Measurements from ENCODE around the gene SLC22A23.

Gene SLC22A23

DNA sequence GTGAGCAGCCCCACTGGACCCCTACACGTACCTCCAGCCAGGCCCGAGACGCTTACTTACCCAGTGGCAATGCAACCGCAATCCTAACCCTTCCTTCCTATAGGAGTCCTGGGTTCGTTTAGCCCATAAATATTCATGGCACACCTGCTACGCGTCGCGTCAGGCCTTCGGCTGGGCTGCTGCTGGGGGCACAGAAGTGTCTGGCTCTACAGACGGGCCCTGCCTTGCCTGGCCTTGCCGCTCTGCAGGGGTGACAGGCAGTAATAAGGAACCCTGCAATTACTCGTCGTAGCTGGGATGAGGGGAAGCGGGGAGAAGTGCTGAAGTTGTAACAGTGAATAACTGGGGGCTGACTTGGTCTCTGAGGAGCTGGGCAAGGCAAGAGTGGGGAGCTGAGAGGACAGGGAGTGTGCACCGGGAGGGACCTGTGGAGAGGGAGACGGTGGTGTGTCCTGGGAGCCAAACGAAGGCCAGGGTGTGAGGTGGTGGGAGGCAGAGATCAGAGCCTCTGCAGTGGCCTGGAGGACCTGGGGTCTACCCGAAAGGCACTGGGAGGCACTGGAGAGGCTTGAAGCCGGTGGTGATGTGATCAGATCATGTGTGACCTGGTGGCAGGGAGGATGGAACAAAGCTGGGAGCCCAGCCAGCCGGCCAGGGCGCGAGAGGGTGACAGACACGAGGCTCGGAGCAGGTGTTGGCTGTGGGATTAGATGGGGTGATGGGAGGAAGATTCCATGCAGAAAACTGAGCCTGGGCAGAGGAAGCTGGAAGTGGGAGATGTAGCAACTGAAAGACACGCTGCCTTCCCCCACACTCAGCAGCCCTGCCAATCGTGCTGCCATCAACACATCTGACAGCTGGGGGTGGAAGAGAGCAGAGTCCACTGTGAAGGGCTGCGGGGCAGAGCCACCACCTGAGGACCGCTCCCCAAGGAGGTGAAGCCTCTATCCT is 161.7 kb downstream of the SLC22A23 start:
- no peak for DNase-seq (ENCODE audit: low read depth, low spot score)
- POLR2A ChIA-PET = no interaction called here

DNA sequence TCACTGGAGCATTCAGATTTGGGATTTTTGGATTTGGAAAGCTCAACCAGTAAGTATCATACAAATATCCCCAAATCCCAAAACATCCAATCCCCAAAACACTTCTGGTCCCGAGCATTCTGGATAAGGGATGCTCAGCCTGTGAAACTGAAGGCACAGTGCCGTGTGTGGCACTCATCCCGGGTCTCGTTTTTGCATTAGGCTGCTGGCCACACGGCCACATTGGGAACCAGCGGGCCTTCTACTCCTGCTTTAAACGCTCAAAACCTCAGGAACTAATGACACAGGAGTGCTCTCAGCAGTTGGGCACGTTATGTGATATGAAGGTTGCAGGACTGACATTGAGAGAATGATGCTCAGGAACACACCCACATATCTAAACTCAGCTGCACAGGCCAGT is 162.5 kb downstream of the SLC22A23 start:
- no peak for DNase-seq (ENCODE audit: low read depth, low spot score)
- CTCF ChIA-PET = no interaction called here
- no peak overlapping the region for H3K4me3 ChIP-seq (ENCODE audit: low read depth, low read length)
- TF ChIP-seq CTCF (IDR thresholded peaks at IDR 0.05; ENCODE audit: insufficient read depth, low read length, missing control alignments) = no peak
- POLR2A ChIA-PET = no interaction called here

More for the DNA sequence above, 161.7 kb downstream of the SLC22A23 start:
- no peak for TF ChIP-seq CTCF (IDR thresholded peaks at IDR 0.05; ENCODE audit: insufficient read depth, low read length, missing control alignments)
- CTCF ChIA-PET = interaction anchor here (1.3 kb wide), 1 partner anchor 440 kb away, joined by 3 read pairs; no protein-coding TSS in a partner anchor
- H3K4me3 ChIP-seq (ENCODE audit: low read depth, low read length) = no peak overlapping the region

GRCh38 chr6:3293271-3294155 is 163.3 kb downstream of the SLC22A23 start:
- no peak overlapping the region for H3K4me3 ChIP-seq (ENCODE audit: low read depth, low read length)
- no peak for TF ChIP-seq CTCF (IDR thresholded peaks at IDR 0.05; ENCODE audit: insufficient read depth, low read length, missing control alignments)
- ChIA-PET POLR2A (no interaction called here), CTCF (no interaction called here)
- DNase-seq (ENCODE audit: low read depth, low spot score) = no peak

DNA sequence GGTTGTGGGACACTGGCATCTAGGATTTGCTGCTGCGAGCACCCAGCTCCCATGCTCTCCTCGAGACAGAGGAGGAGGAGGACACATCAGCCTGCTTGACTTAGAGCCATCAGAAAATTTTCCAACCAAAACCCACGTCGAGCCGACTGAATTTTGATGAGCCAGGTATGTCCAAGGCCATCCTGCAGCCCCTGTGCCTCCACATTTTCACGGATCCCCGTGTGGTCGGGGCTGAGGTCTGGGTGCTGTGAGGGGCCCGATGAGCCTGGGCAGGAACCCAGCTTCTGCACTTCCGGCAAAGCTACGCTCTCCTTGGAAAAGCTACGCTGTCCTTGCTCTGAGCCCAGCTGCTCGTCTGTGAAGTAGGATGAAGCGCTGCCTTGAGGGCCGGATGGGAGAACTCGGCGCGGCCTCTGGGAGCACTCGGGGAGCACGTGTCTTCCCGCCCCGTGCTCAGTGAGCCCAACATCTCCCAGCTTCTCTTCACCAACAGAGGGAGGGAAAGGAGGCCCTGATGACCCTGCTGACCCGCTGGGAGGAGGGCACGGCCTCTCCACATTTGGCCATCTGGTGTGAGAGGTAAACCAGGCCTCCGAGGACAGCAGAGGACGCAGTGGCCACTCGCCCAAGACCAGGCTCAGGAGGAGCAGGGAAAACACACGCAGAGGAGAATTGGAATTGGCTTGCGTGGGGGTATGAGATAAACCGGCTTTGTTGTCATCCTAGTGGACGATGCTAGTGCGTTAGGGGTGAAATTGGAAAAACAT is 164.2 kb downstream of the SLC22A23 start:
- CTCF ChIA-PET = interaction anchor here (1.6 to 2.2 kb wide), 3 partner anchors 11 to 440 kb away, joined by 5 to 8 read pairs (median 7); no protein-coding TSS in a partner anchor
- H3K4me3 ChIP-seq (ENCODE audit: low read depth, low read length) = no peak overlapping the region
- no peak for DNase-seq (ENCODE audit: low read depth, low spot score)
- POLR2A ChIA-PET = interaction anchor here (0.7 kb wide), 1 partner anchor 46 kb away, joined by 3 read pairs; no protein-coding TSS in a partner anchor
- no peak for TF ChIP-seq CTCF (IDR thresholded peaks at IDR 0.05; ENCODE audit: insufficient read depth, low read length, missing control alignments)

GRCh38 chr6:3291987-3292386 is 164.9 kb downstream of the SLC22A23 start:
- DNase-seq (ENCODE audit: low read depth, low spot score) = no peak
- H3K4me3 ChIP-seq (ENCODE audit: low read depth, low read length) = no peak overlapping the region
- TF ChIP-seq CTCF (IDR thresholded peaks at IDR 0.05; ENCODE audit: insufficient read depth, low read length, missing control alignments) = no peak
- CTCF ChIA-PET = interaction anchor here (0.8 to 2.2 kb wide), 4 partner anchors 10 to 440 kb away, joined by 3 to 8 read pairs (median 6); no protein-coding TSS in a partner anchor
- POLR2A ChIA-PET = interaction anchor here (0.7 kb wide), 1 partner anchor 45 kb away, joined by 3 read pairs; no protein-coding TSS in a partner anchor
